ENCODE measurements around the gene MIS18A. TPM values are rescaled to one million over a fixed set of nuclear protein-coding genes. Genes with fewer than 3 reads are reported as not detected.

MIS18A gene
- total RNA-seq, 1 experiment from 2014 or later: 55.9 TPM

- CTCF ChIA-PET: interaction anchor here (0.5 to 2.7 kb wide), 3 partner anchors 27 to 322 kb away, joined by 4 to 16 read pairs (median 12); no protein-coding TSS in a partner anchor
- peaks cover 10% of the 10 kb centered on the region for H3K36me3 Mint-ChIP-seq
These were observed 480 bp upstream of the MIS18A start for GRCh38 chr21:32279377-32279680.

GRCh38 chr21:32278103-32278502 is 746 bp downstream of the MIS18A start:
- ATAC-seq: peak; percentile 23
- Mint-ChIP-seq H3K4me1 (peaks cover 16% of the 10 kb centered on the region), H3K9me3 (no peaks in the 10 kb centered on the region), H3K36me3 (peaks cover 11% of the 10 kb centered on the region), H3K27ac (peak overlapping the region; percentile 44), H3K27me3 (ENCODE audit: low read depth) (no peaks in the 10 kb centered on the region), H3K4me3 (peak overlapping the region; percentile 99)
- CTCF ChIA-PET: interaction anchor here (1.1 to 2.7 kb wide), 4 partner anchors 29 to 412 kb away, joined by 3 to 16 read pairs (median 8); no protein-coding TSS in a partner anchor
- POLR2A ChIA-PET: no interaction called here
- no peak for DNase-seq (ENCODE audit: low spot score)
- TF ChIP-seq RORB (CRISPR knock-in tag; IDR thresholded peaks at IDR 0.05): no peak
- no peak for TF ChIP-seq ZSCAN18 (CRISPR knock-in tag; IDR thresholded peaks at IDR 0.05)
- TF ChIP-seq MAX (CRISPR knock-in tag; IDR thresholded peaks at IDR 0.05): no peak
- no peak for TF ChIP-seq TEAD4 (CRISPR knock-in tag; IDR thresholded peaks at IDR 0.05)
- TF ChIP-seq USF2 (CRISPR knock-in tag; IDR thresholded peaks at IDR 0.05): no peak
- TF ChIP-seq IRF2 (CRISPR knock-in tag; IDR thresholded peaks at IDR 0.05; ENCODE audit: borderline replicate concordance, low read depth): no peak
- no peak for TF ChIP-seq MLX (CRISPR knock-in tag; IDR thresholded peaks at IDR 0.05)
- no peak for TF ChIP-seq E2F5 (CRISPR knock-in tag; IDR thresholded peaks at IDR 0.05)
- no peak for TF ChIP-seq HMGXB4 (CRISPR knock-in tag; IDR thresholded peaks at IDR 0.05)
- TF ChIP-seq FOXP4 (CRISPR knock-in tag; IDR thresholded peaks at IDR 0.05): no peak
- TF ChIP-seq GTF2I (CRISPR knock-in tag; conservative IDR thresholded peaks at IDR 0.05): no peak
- no peak for TF ChIP-seq ESRRA (CRISPR knock-in tag; IDR thresholded peaks at IDR 0.05; ENCODE audit: borderline replicate concordance)
- TF ChIP-seq KAT7 (CRISPR knock-in tag; IDR thresholded peaks at IDR 0.05; ENCODE audit: borderline replicate concordance): no peak

More at GRCh38 chr21:32279377-32279680, 480 bp upstream of the MIS18A start:
- DNase-seq (ENCODE audit: low spot score) (no peak), ATAC-seq (no peak)
- H3K27ac Mint-ChIP-seq: no peak overlapping the region; the same call in 1 of the 2 replicates
- TF ChIP-seq ZNF416 (CRISPR knock-in tag; IDR thresholded peaks at IDR 0.05) (no peak), USF2 (CRISPR knock-in tag; IDR thresholded peaks at IDR 0.05) (no peak), TEAD4 (CRISPR knock-in tag; IDR thresholded peaks at IDR 0.05) (no peak), NFYB (CRISPR knock-in tag; conservative IDR thresholded peaks at IDR 0.05; ENCODE audit: low read depth) (no peak), ZBTB43 (CRISPR knock-in tag; IDR thresholded peaks at IDR 0.05) (no peak), SMAD4 (CRISPR knock-in tag; IDR thresholded peaks at IDR 0.05) (no peak), SMAD3 (CRISPR knock-in tag; IDR thresholded peaks at IDR 0.05; ENCODE audit: borderline replicate concordance) (no peak), CDX4 (CRISPR knock-in tag; IDR thresholded peaks at IDR 0.05; ENCODE audit: borderline replicate concordance) (no peak)
- H3K4me1 Mint-ChIP-seq: peaks cover 16% of the 10 kb centered on the region
- POLR2A ChIA-PET: interaction anchor here (0.5 kb wide), 1 partner anchor 529 kb away, joined by 3 read pairs; no protein-coding TSS in a partner anchor
- peak overlapping the region; percentile 99 for H3K4me3 Mint-ChIP-seq
- H3K27me3 Mint-ChIP-seq (ENCODE audit: low read depth): no peaks in the 10 kb centered on the region
- H3K9me3 Mint-ChIP-seq: no peaks in the 10 kb centered on the region

Data from WTC11 (cell line).